Cardiac atrium fibroblast (primary cell): Measurements from ENCODE around the gene PXN. TPM values are rescaled to one million over a fixed set of nuclear protein-coding genes. Genes with fewer than 3 reads are reported as not detected.

Experiments
- total RNA-seq: library from RNA; depleted of rRNA; stranded (reverse); fragments of >200 nt; gene quantifications from 2 replicates; pipeline ENCODE4 v1.2.3, GENCODE V29; 2015

Gene PXN
- total RNA-seq: 78.2 and 84.7 TPM in 2 replicates

GRCh38 chr12:120265473-120266179 is at the start of gene PXN:
Gene PXN, minus strand, starts transcription at chr12:120265730. Its CDS starts 101 bp downstream, at chr12:120265629.

DNA sequence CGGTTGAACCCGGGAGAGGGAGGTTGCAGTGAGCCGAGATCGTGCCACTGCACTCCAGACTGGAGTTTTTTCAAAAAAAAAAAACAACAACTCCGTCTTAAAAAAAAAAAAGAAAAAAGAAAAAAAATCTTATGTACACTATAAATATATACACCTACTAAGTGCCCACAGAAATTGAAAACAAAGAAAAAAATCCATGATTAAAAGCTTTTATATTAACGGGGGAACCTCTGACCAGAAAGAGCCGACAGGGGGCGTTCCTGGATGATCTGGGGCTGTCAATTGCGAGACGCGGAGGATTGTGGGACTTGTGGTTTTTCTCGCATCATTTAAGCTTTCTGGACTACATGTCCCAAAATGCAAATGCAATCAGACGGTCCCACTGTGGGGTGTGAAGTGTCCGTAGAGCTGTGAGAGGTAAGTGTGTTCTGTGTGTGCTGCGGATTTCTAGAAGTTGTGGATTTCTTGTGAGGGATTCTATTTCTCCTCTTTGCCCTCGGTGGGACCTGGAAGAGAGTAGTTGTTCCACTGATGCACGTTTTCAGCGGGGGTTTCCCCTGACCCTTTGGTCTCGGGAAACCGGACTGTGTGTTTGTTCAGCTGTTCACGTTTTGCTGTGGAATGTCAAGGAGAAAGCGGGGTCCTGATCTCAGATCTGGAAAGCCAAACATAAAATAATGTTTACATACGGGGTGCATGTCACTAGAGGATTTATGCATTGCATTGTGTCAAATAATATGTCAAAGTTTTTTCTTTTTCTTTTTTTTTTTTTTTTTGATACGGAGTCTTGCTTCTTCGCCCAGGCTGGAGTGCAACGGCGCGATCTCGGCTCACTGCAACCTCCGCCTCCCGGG is 36.7 kb upstream of the PXN start, which contains the start of gene SIRT4:
Gene SIRT4 (plus strand): TSS at position 360 of the 854 bp plus-strand sequence. CDS start 1,241 bp downstream, outside the sequence.

DNA sequence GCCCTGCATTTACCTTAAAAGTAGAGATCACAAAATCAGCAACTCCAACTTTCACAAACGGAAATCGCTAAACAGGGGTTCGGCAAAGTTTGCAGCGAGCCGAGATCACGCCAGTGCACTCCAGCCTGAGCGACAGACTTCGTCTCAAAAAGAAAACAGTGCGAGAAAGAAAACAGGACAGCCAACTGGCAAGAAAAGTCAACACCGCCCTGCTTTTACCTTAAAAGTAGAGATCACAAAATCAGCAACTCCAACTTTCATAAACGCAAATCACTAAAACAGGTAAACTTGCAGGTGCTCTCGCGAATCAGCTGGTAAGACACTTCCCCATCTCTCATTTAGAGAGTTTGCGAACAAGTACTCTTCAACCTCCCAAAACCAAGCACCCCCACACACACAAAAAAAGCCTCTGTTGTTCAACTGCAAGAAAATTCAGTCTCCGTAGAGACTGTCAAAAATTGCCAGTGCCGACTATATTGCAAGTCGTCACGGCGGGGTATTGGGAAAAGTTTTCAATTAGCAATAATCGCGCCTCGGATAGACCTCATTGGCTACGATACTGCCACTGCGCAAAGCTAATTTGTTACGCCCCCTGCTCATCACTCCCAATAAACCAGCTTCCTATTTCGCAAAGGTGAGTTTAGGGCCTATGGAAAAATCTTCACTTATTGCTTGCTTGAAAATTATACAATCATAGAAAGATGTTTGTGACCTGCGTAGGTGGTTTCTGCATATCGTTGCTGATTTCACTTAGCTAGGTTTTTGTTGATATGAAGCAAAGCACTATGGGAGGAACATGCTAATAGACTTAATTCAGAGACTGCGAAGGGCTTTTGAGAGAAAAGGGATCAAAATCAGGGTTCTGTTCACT is 27.4 kb upstream of the PXN start, which contains the start of gene RNU4-1:
Gene RNU4-1 (minus strand): TSS at position 577 of the 871 bp plus-strand sequence.

GRCh38 chr12:120194534-120195395 is 70.8 kb downstream of the PXN start, which contains the start of gene GCN1:
Gene GCN1, minus strand, starts transcription at chr12:120194715. Its CDS starts 18 bp downstream, at chr12:120194697.

Other genes starting within 250 kb of the PXN start
- 28.8 and 40.3 TPM in 2 replicates for gene RAB35, start 149.0 kb downstream of the PXN start, total RNA-seq
- gene GCN1, start 71.0 kb downstream of the PXN start, total RNA-seq: 47.3 and 104 TPM in 2 replicates
- gene RPLP0, start 64.6 kb downstream of the PXN start, total RNA-seq: 5,621 and 6,104 TPM in 2 replicates
- gene RNU4-2, start 26.2 kb upstream of the PXN start, total RNA-seq: not detected in 2 replicates
- not detected in 2 replicates for gene RNU4-1, start 27.5 kb upstream of the PXN start, total RNA-seq
- 1.1 TPM in 2 replicates for gene SIRT4, start 36.6 kb upstream of the PXN start, total RNA-seq
- gene PLA2G1B, start 62.0 kb upstream of the PXN start, total RNA-seq: not detected in 2 replicates
- gene MSI1, start 103.4 kb upstream of the PXN start, total RNA-seq: 1.5 TPM in 1 of 2 replicates, not detected in the other
- 390 and 440 TPM in 2 replicates for gene COX6A1, start 172.4 kb upstream of the PXN start, total RNA-seq
- 34.7 and 39.9 TPM in 2 replicates for gene TRIAP1, start 180.7 kb upstream of the PXN start, total RNA-seq
- gene GATC, start 180.7 kb upstream of the PXN start, total RNA-seq: 15.5 and 19.0 TPM in 2 replicates
- 59.9 and 75.5 TPM in 2 replicates for gene SRSF9, start 204.0 kb upstream of the PXN start, total RNA-seq
- gene DYNLL1, start 230.4 kb upstream of the PXN start, total RNA-seq: 292 and 308 TPM in 2 replicates